HPDE6-E6E7 (cell line): Measurements from ENCODE around the gene DESI1.
"Not testable (repeated sequence)": the region's sequence is repeated elsewhere in the genome, so short reads cannot be mapped to it uniquely, and the experiment has no call there.

ENCODE experiments used
- DNase-seq: peaks from one replicate; pipeline ENCODE4 v3.0.0; 2011; ENCODE audit warnings: missing footprints; ENCODE audit errors: extremely low spot score

The DESI1 gene

GRCh38 chr22:41620589-41621098 lies at the start of gene DESI1:
DESI1 (minus strand) TSS chr22:41621043; CDS start chr22:41620839, 204 bp downstream.
- no peak for DNase-seq

GRCh38 chr22:41668971-41669911 lies 48.4 kb upstream of the DESI1 start:
- DNase-seq = no peak

DNA sequence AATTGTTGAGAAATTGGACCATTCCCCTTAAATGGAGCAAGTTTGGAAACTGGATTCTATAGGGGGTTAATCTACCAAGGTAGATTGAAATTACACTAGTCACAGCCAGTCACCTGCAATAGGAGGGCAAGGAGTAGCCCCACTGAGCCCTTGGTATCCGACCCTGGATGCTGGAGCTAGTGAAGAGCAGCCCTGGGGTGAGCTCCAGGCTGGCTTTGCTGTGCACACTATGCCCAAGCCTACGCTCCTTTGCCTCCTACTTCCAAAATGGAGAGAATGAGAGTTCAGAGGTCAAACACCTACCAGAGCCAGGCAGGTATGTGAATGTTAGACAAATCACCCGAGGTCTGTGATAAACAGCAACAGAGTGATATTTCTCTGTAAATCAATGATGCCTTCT lies 44.1 kb upstream of the DESI1 start:
- no peak for DNase-seq

GRCh38 chr22:41664490-41664889 lies 43.6 kb upstream of the DESI1 start:
- no peak for DNase-seq

GRCh38 chr22:41663594-41663993 lies 42.8 kb upstream of the DESI1 start:
- DNase-seq = not testable (repeated sequence)

GRCh38 chr22:41661713-41662112 lies 40.9 kb upstream of the DESI1 start:
- no peak for DNase-seq

- DNase-seq = no peak
Observed at GRCh38 chr22:41661088-41661487, 40.2 kb upstream of the DESI1 start.

- no peak for DNase-seq
Observed at GRCh38 chr22:41660416-41660815, 39.6 kb upstream of the DESI1 start.

- no peak for DNase-seq
Observed at GRCh38 chr22:41659941-41660340, 39.1 kb upstream of the DESI1 start.

DNA sequence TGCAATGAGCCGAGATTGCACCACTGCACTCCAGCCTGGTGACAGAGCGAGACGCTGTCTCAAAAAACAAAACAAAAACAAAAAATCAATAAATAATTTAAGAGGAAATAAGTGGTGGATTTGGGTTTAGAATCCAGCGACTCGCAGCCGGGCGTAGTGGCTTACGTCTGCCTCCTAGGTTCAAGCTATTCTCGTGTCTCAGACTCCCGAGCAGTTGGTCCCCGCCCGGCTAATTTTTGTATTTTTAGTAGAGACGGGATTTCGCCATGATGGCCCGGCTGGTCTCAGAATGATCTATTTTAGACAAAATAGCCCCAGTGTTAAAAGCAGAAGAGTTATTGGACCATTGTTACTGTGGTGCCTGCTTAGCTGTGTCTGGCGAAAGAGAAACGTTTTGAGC lies 38.0 kb upstream of the DESI1 start:
- no peak for DNase-seq

- no peak for DNase-seq
Observed at GRCh38 chr22:41657709-41658108, 36.9 kb upstream of the DESI1 start.

DNA sequence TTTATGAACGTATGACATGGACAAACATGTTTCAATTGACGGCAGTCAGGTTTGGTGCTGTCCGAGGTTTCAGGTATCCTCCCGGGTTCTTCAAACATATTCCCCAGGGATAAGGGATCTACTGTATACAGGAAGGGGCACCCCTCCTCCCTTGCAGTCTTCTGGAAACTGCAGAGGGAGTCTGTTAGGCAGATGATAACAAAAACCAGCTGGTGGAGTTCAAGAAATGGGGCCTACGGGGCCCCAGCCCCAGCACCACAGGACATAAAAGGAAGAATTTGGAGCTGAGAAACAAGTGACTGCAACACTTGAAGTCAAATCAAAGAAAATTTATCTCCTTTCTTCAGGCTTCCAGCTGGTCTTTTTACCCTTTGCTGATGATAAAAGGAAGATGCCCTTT lies 35.7 kb upstream of the DESI1 start:
- DNase-seq = no peak

DNA sequence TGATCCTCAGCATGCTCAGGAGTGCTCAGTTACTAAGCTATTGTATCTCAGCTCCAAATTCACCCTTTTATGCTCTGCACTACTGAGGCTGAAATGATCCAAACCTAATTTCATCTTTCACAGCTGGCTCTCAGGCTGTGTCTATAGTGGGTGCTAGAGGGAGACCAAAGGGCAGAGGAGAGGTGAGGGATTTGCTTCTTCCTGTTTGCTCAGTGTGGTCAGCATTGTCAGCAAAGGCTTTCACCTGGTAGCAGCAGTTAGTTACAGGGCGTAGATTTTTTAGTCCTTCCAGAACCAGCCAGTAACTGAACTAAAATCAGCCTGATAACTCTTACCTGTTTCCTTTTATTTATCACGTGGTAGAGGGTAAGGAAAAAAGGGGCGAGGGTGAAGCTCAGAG lies 33.5 kb upstream of the DESI1 start:
- no peak for DNase-seq

- DNase-seq = no peak
Observed at GRCh38 chr22:41650821-41651220, 30.0 kb upstream of the DESI1 start.

- DNase-seq = no peak
Observed at GRCh38 chr22:41650229-41650628, 29.4 kb upstream of the DESI1 start.

DNA sequence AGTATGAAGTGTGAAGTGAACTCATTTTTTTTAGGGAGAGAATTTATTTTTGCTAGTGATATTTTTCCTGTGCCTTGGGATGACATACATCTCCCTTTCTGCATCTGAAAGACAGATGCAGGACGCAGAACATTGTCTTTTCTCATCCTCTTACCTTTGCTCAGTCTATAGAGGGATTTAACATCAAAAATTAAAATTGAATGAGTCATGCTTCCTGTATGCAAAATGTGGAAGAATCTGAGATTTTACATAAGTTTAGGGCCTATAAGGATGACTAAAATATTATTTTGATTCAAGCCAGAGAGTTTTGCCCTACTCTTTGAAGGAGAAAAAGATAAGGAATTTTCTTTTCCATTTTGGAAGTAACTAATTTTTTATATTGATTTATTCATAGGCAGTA lies 27.6 kb upstream of the DESI1 start:
- no peak for DNase-seq

- DNase-seq = no peak
Observed at GRCh38 chr22:41647771-41648170, 26.9 kb upstream of the DESI1 start.

GRCh38 chr22:41642331-41643110 lies 21.7 kb upstream of the DESI1 start:
- DNase-seq = no peak

- DNase-seq = no peak
Observed at GRCh38 chr22:41641854-41642253, 21.0 kb upstream of the DESI1 start.

DNA sequence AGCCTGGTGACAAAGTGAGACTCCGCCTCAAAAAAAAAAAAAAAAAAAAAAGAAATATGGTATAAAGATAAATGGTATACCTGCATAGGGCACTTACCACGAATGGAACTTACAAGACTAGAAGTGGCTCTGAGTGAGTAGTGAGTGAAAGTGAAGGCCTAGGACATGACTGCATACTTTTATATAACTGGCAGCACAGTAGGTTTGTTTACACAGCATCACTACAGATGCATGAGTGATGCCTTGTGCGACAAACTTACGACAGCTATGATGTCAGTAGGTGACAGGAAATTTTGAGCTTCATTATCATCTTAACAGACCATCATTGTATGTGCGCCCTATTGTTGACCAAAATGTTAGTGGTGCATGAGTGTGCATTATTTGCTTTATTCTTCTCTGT lies 17.9 kb upstream of the DESI1 start:
- no peak for DNase-seq

- DNase-seq = no peak
Observed at GRCh38 chr22:41638124-41638523, 17.3 kb upstream of the DESI1 start.

- DNase-seq = not testable (repeated sequence)
Observed at GRCh38 chr22:41637623-41638022, 16.8 kb upstream of the DESI1 start.

DNA sequence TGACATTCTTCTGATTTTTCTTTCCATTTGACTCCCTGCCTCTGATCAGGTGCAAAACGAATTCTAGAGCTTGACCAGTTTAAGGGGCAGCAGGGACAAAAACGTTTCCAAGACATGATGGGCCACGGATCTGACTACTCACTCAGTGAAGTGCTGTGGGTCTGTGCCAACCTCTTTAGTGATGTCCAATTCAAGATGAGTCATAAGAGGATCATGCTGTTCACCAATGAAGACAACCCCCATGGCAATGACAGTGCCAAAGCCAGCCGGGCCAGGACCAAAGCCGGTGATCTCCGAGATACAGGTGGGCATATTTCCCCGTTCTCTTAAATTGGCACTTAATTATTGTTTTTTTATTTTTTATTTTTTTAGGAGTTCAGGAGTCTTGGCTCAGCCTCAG lies 15.6 kb upstream of the DESI1 start:
- no peak for DNase-seq
